GM12878 (cell line): ENCODE measurements around the gene MTF1. TPM values are rescaled to one million over a fixed set of nuclear protein-coding genes. Genes with fewer than 3 reads are reported as not detected.

Experiments used
- ATAC-seq: fragments of 200-7000 bp; cut with Tn5 transposase; 3 replicates; pipeline ENCODE4 v1.9.1; 2020; ENCODE audit warnings: mild to moderate bottlenecking, moderate library complexity
- BruUV-seq: library from RNA; stranded (reverse); fragments of 400-500 nt; replicated peaks from 2 replicates; lab custom pipeline; 2021; lab: Mats Ljungman, UMichigan
- CTCF ChIA-PET: fragments of 300-600 bp; sonication (Branson Sonifier 250); formaldehyde crosslinking; extraction: SDS; loops from one replicate; lab custom pipeline; 2021; ENCODE audit warnings: inconsistent platforms; lab: Yijun Ruan, JAX
- POLR2A ChIA-PET: fragments of 350-600 bp; formaldehyde crosslinking; extraction: SDS; loops from one replicate; lab custom pipeline; 2021; ENCODE audit warnings: inconsistent platforms; lab: Charles Lee
- RAD21 ChIA-PET: fragments of 300-600 bp; sonication (Branson Sonifier 250); formaldehyde crosslinking; loops from one replicate; lab custom pipeline; 2023; ENCODE audit warnings: antibody characterized with exemption; ENCODE audit not compliant: unreplicated experiment; lab: Charles Lee
- SMC1A ChIA-PET: fragments of 300-600 bp; sonication (Branson Sonifier 250); formaldehyde crosslinking; loops from one replicate; lab custom pipeline; 2023; ENCODE audit not compliant: unreplicated experiment, uncharacterized antibody; lab: Charles Lee
- DNase-seq: peaks from one replicate; pipeline ENCODE4 v3.0.0-alpha.2; 2011; ENCODE audit warnings: low read depth, low spot score
- FAIRE-seq: peaks from 3 replicates; lab custom pipeline; 2011; peaks lifted over from hg19 to GRCh38; lab: Jason Lieb, UNC
- H2AFZ ChIP-seq: 2 replicates; pipeline ENCODE4 v1.6.0; 2011; ENCODE audit warnings: low read depth, low read length, control low read depth; ENCODE audit not compliant: control insufficient read depth
- H3K27ac ChIP-seq: 2 replicates; pipeline ENCODE4 v1.5.1; 2011; ENCODE audit warnings: control low read depth; ENCODE audit not compliant: control insufficient read depth, insufficient read depth
- H3K27me3 ChIP-seq, 2 experiments: replicated peaks in 1 of 2; 2 replicates each; pipeline versions ENCODE4 v1.6.0 to v1.6.1; 2011; ENCODE audit warnings: low read length in 1 of 2; ENCODE audit not compliant: control insufficient read depth in 2 of 2, insufficient read depth in 2 of 2
- H3K36me3 ChIP-seq, 2 experiments: 2 replicates each; pipeline ENCODE4 v1.5.1; 2011; ENCODE audit warnings: low read length in 1 of 2; ENCODE audit not compliant: control insufficient read depth in 2 of 2, insufficient read depth in 2 of 2
- H3K4me1 ChIP-seq: 2 replicates; pipeline ENCODE4 v1.6.1; 2011; ENCODE audit warnings: mild to moderate bottlenecking, low read length, moderate library complexity, mixed read lengths; ENCODE audit not compliant: control insufficient read depth, insufficient read depth
- H3K4me2 ChIP-seq: 2 replicates; pipeline ENCODE4 v1.6.0; 2011; ENCODE audit warnings: control low read depth; ENCODE audit not compliant: control insufficient read depth, insufficient read depth
- H3K4me3 ChIP-seq: fragments of 200-600 bp; sonication (generic); 2 replicates; pipeline ENCODE4 v1.5.1; 2016
- H3K79me2 ChIP-seq: 2 replicates; pipeline ENCODE4 v1.6.0; 2011; ENCODE audit warnings: low read length; ENCODE audit not compliant: control insufficient read depth, insufficient read depth
- H3K9ac ChIP-seq: 2 replicates; pipeline ENCODE4 v1.8.0; 2011; ENCODE audit warnings: low read length, control low read depth, mixed read lengths; ENCODE audit not compliant: control insufficient read depth, insufficient read depth
- H3K9me3 ChIP-seq: replicated peaks from 3 replicates; pipeline ENCODE4 v1.5.1; 2011; ENCODE audit warnings: mild to moderate bottlenecking, low read length; ENCODE audit not compliant: control insufficient read depth, insufficient read depth
- H4K20me1 ChIP-seq: 2 replicates; pipeline ENCODE4 v1.6.0; 2011; ENCODE audit not compliant: control insufficient read depth, insufficient read depth
- E4F1 ChIP-seq: fragments of 450-650 bp; IDR thresholded peaks from 2 replicates; pipeline ENCODE4 v1.6.1; 2018; ENCODE audit warnings: borderline replicate concordance, mild to moderate bottlenecking; ENCODE audit not compliant: partially characterized antibody
- PKNOX1 ChIP-seq: fragments of 450-650 bp; IDR thresholded peaks from 2 replicates; pipeline ENCODE4 v1.6.1; 2016; ENCODE audit warnings: mild to moderate bottlenecking
- SMARCA5 ChIP-seq: fragments of 450-650 bp; IDR thresholded peaks from 2 replicates; pipeline ENCODE4 v1.6.1; 2017; ENCODE audit warnings: mild to moderate bottlenecking
- WGBS: methylation state at CpG from one replicate; pipeline ENCODE4 v1.1.6; 2016; ENCODE audit warnings: low lambda C conversion rate; ENCODE audit not compliant: insufficient replicate concordance, insufficient coverage; ENCODE audit errors: missing lambda C conversion rate; 5-methylcytosine and 5-hydroxymethylcytosine counted together
- in situ Hi-C: fragments of 300-500 bp; cut with MboI; formaldehyde crosslinking; loops from 9 replicates; pipeline ENCODE4 v1.14.3; 2018; ENCODE audit warnings: mixed read lengths
- intact Hi-C: fragments of 100-400 bp; cut with micrococcal nuclease; formaldehyde crosslinking; loops from one replicate; pipeline ENCODE4 v1.14.2; 2022; ENCODE audit not compliant: unreplicated experiment
- polyA plus RNA-seq, 11 experiments: library from polyadenylated mRNA; depleted of rRNA in 4 of 11; unstranded in 6 of 11; stranded (reverse) in 5 of 11; fragments of >200 nt; fragmentation: Nextera tagmentation in 4 of 11; fragmentation: Illumina TruSeq in 1 of 11; extraction: Ambion mirVana in 4 of 11; extraction: Trizol in 1 of 11; gene quantifications; 1 replicate in 1 of 11; 2 replicates in 10 of 11; pipeline versions ENCODE4 v1.2.1 to v1.2.3, GENCODE V29; 2011 to 2016; ENCODE audit warnings: inconsistent platforms in 2 of 11, missing spikeins in 2 of 11, low read depth in 1 of 11
- total RNA-seq, 4 experiments: library from RNA; depleted of rRNA in 3 of 4; stranded (reverse); fragments of >200 nt in 3 of 4; fragmentation: Illumina TruSeq in 1 of 4; extraction: Trizol in 1 of 4; gene quantifications; 2 replicates each; pipeline versions ENCODE4 v1.2.1 to v1.2.3, GENCODE V29; 2013 to 2021

The MTF1 gene
- total and polyA plus RNA-seq, 10 of the 15 experiments (the other 5 are each of a cell fraction or from before 2014, with no cell fraction given), result 2.2 to 20.4 (median 6.7) TPM

GRCh38 chr1:37879865-37880264, 20.5 kb upstream of the MTF1 start:
- Histone ChIP-seq H3K9me3 (no peaks in the 10 kb centered on the region), H4K20me1 (no peaks in the 10 kb centered on the region), H3K27ac (no peak overlapping the region), H3K27me3 (no peaks in the 10 kb centered on the region), H3K79me2 (no peaks in the 10 kb centered on the region), H2AFZ (no peak overlapping the region), H3K9ac (no peak overlapping the region), H3K4me1 (no peaks in the 10 kb centered on the region), H3K4me2 (no peak overlapping the region), H3K36me3 (peaks cover 14 to 32% of the 10 kb centered on the region in 2 experiments), H3K4me3 (no peak overlapping the region)
- intact Hi-C loops (no loop called here), in situ Hi-C loops (loop anchor here (25.0 kb wide), 1 partner anchor 957 kb away; no protein-coding TSS in a partner anchor)
- CTCF ChIA-PET, result interaction anchor here (0.5 to 2.5 kb wide), 5 partner anchors 9 to 1451 kb away, joined by 3 to 10 read pairs (median 5); partner anchors contain the start of gene MTF1
- TF ChIP-seq E4F1, result no peak
- TF ChIP-seq SMARCA5, result no peak
- no peak for TF ChIP-seq PKNOX1
- DNase-seq (no peak), FAIRE-seq (no peak), ATAC-seq (no peak)
- 70% methylated on average over 4 of the region's 4 CpGs for WGBS
- RAD21 ChIA-PET, result no interaction called here
- POLR2A ChIA-PET, result no interaction called here
- BruUV-seq, result no TSS peak
- SMC1A ChIA-PET, result interaction anchor here (1.0 to 1.1 kb wide), 2 partner anchors 10 to 26 kb away, joined by 3 to 5 read pairs; no protein-coding TSS in a partner anchor
